ENCODE results near the gene CYP11A1.

The CYP11A1 gene

GRCh38 chr15:74343797-74344127 is 23.7 kb downstream of the CYP11A1 start:
- H4K20me1 ChIP-seq (ENCODE audit: insufficient read depth, low read length): no peaks in the 10 kb centered on the region
- no peak overlapping the region for H3K4me2 ChIP-seq (ENCODE audit: low read depth, low read length)
- no peak for DNase-seq
- H3K27me3 ChIP-seq (replicated peaks; ENCODE audit: insufficient read depth, low read length): peaks cover 30% of the 10 kb centered on the region
- no peaks in the 10 kb centered on the region for H3K79me2 ChIP-seq (ENCODE audit: low read length)
- no peak overlapping the region for H2AFZ ChIP-seq (ENCODE audit: low read length)
- H3K4me1 ChIP-seq (ENCODE audit: low read length): no peaks in the 10 kb centered on the region
- no peak for TF ChIP-seq EZH2 (optimal IDR thresholded peaks at IDR 0.05; ENCODE audit: low read depth, low read length)
- no peaks in the 10 kb centered on the region for H3K9me3 ChIP-seq (replicated peaks; ENCODE audit: insufficient read depth, low read length)
- H3F3A ChIP-seq (ENCODE audit: insufficient read depth, low read length): no peaks in the 10 kb centered on the region
- no peak overlapping the region for H3K27ac ChIP-seq (ENCODE audit: low read length)
- H3K36me3 ChIP-seq (replicated peaks; ENCODE audit: insufficient read depth, low read length): no peaks in the 10 kb centered on the region
- no peak overlapping the region for H3K9ac ChIP-seq (ENCODE audit: low read length)
- no peaks in the 10 kb centered on the region for H3K9me2 ChIP-seq (replicated peaks; ENCODE audit: insufficient read depth, low read length)
- no peak overlapping the region for H3K4me3 ChIP-seq (ENCODE audit: low read length)

DNA sequence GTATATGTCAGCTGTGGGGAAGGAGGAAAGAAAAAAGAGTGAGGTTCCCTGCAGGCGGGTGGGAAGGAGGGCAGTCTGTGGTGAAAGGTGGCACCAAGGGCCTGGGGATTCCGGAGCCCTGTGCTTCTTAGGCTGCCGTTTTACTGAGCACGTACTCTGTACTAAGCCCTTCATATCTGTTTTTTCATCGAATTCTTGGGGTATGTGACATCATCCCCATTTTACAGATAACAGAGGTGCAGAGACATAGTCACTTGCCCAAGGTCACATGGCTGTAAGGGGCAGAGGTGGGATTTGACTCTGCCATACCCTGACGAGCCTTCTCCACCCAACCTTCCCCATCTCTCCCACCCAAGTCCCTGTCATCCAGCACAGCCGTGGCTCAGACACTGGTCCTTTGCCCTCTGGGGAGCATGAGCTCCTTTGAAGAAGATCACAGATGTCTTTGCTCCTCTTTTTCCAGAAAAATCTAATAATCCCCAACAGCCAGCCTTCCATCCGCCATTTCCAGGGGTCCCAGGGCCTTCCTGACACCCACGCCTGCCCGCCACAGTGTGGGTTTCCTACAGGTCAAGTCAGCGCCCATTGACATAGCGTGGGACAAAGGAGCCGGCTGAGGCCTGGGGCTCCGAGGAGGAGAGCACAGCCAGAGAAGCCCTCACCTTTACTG is 24.2 kb downstream of the CYP11A1 start:
- Histone ChIP-seq H3K9me2 (replicated peaks; ENCODE audit: insufficient read depth, low read length) (no peaks in the 10 kb centered on the region), H4K20me1 (ENCODE audit: insufficient read depth, low read length) (no peaks in the 10 kb centered on the region), H3K36me3 (replicated peaks; ENCODE audit: insufficient read depth, low read length) (no peaks in the 10 kb centered on the region), H3K9ac (ENCODE audit: low read length) (no peak overlapping the region), H3K4me1 (ENCODE audit: low read length) (no peaks in the 10 kb centered on the region), H3K4me3 (ENCODE audit: low read length) (no peak overlapping the region), H2AFZ (ENCODE audit: low read length) (no peak overlapping the region), H3K4me2 (ENCODE audit: low read depth, low read length) (no peak overlapping the region), H3K79me2 (ENCODE audit: low read length) (no peaks in the 10 kb centered on the region), H3K9me3 (replicated peaks; ENCODE audit: insufficient read depth, low read length) (no peaks in the 10 kb centered on the region), H3K27me3 (replicated peaks; ENCODE audit: insufficient read depth, low read length) (peaks cover 30% of the 10 kb centered on the region), H3K27ac (ENCODE audit: low read length) (no peak overlapping the region), H3F3A (ENCODE audit: insufficient read depth, low read length) (no peaks in the 10 kb centered on the region)
- TF ChIP-seq EZH2phosphoT487 (IDR thresholded peaks at IDR 0.05; ENCODE audit: low read length) (no peak), EZH2 (optimal IDR thresholded peaks at IDR 0.05; ENCODE audit: low read depth, low read length) (no peak)
- TF ChIP-seq, protein P1, sequence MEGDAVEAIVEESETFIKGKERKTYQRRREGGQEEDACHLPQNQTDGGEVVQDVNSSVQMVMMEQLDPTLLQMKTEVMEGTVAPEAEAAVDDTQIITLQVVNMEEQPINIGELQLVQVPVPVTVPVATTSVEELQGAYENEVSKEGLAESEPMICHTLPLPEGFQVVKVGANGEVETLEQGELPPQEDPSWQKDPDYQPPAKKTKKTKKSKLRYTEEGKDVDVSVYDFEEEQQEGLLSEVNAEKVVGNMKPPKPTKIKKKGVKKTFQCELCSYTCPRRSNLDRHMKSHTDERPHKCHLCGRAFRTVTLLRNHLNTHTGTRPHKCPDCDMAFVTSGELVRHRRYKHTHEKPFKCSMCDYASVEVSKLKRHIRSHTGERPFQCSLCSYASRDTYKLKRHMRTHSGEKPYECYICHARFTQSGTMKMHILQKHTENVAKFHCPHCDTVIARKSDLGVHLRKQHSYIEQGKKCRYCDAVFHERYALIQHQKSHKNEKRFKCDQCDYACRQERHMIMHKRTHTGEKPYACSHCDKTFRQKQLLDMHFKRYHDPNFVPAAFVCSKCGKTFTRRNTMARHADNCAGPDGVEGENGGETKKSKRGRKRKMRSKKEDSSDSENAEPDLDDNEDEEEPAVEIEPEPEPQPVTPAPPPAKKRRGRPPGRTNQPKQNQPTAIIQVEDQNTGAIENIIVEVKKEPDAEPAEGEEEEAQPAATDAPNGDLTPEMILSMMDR (IDR thresholded peaks at IDR 0.05; ENCODE audit: low read length): no peak
- no peak for DNase-seq

DNA sequence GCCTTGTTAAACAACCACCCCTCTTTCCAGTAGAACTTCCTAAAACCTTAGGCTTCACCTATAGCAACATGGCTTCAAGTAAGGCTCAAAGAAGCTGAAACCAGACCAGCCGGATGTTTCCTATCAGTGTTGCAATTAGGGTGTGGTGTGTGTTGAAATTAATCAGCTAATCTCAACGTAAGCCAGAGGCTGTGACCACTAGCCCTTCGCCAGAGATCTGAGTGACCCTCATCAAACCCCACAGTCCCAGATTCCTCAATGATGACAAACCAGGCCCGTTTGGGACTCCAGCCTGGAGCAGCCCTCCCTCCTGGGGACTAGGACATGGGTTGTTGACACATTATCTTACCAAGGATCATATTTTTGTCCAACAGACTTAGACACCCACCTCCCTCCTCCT is 27.3 kb downstream of the CYP11A1 start:
- no peaks in the 10 kb centered on the region for H4K20me1 ChIP-seq (ENCODE audit: insufficient read depth, low read length)
- no peaks in the 10 kb centered on the region for H3K4me1 ChIP-seq (ENCODE audit: low read length)
- no peak for TF ChIP-seq EZH2 (optimal IDR thresholded peaks at IDR 0.05; ENCODE audit: low read depth, low read length)
- TF ChIP-seq, protein P1 (IDR thresholded peaks at IDR 0.05; ENCODE audit: low read length): no peak
- no peak for TF ChIP-seq EZH2phosphoT487 (IDR thresholded peaks at IDR 0.05; ENCODE audit: low read length)
- DNase-seq: no peak
- H3K27me3 ChIP-seq (replicated peaks; ENCODE audit: insufficient read depth, low read length): peaks cover 47% of the 10 kb centered on the region
- no peak overlapping the region for H3K4me3 ChIP-seq (ENCODE audit: low read length)
- H3K36me3 ChIP-seq (replicated peaks; ENCODE audit: insufficient read depth, low read length): no peaks in the 10 kb centered on the region
- H2AFZ ChIP-seq (ENCODE audit: low read length): no peak overlapping the region
- H3K4me2 ChIP-seq (ENCODE audit: low read depth, low read length): no peak overlapping the region
- no peaks in the 10 kb centered on the region for H3K79me2 ChIP-seq (ENCODE audit: low read length)
- H3K9ac ChIP-seq (ENCODE audit: low read length): no peak overlapping the region
- H3F3A ChIP-seq (ENCODE audit: insufficient read depth, low read length): no peaks in the 10 kb centered on the region
- H3K9me3 ChIP-seq (replicated peaks; ENCODE audit: insufficient read depth, low read length): no peaks in the 10 kb centered on the region
- no peak overlapping the region for H3K27ac ChIP-seq (ENCODE audit: low read length)
- H3K9me2 ChIP-seq (replicated peaks; ENCODE audit: insufficient read depth, low read length): no peaks in the 10 kb centered on the region

DNA sequence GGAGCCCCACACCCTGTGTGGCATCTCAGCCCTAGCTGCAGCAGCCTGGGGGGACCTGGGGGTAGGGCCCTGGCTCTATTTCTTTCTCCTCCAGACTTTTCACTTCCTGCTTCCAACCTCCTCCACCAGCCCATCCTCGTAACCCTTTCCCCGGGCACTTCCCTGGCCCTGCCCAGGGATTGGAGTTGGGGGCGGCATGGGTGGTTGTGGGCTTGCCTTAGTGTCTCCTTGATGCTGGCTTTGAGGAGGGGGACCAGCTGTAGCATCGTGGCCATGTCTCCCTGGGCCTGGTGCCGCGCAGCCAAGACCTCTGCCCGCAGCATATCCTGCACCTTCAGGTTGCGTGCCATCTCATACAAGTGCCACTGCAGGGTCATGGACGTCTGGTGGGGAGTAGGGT is 28.1 kb downstream of the CYP11A1 start:
- Histone ChIP-seq H3K9ac (ENCODE audit: low read length) (no peak overlapping the region), H3K79me2 (ENCODE audit: low read length) (no peaks in the 10 kb centered on the region), H3F3A (ENCODE audit: insufficient read depth, low read length) (no peaks in the 10 kb centered on the region), H3K4me2 (ENCODE audit: low read depth, low read length) (no peak overlapping the region), H3K9me2 (replicated peaks; ENCODE audit: insufficient read depth, low read length) (no peaks in the 10 kb centered on the region), H3K27me3 (replicated peaks; ENCODE audit: insufficient read depth, low read length) (peaks cover 47% of the 10 kb centered on the region), H3K9me3 (replicated peaks; ENCODE audit: insufficient read depth, low read length) (no peaks in the 10 kb centered on the region), H3K4me1 (ENCODE audit: low read length) (no peaks in the 10 kb centered on the region), H2AFZ (ENCODE audit: low read length) (no peak overlapping the region), H3K36me3 (replicated peaks; ENCODE audit: insufficient read depth, low read length) (no peaks in the 10 kb centered on the region), H3K4me3 (ENCODE audit: low read length) (no peak overlapping the region), H3K27ac (ENCODE audit: low read length) (no peak overlapping the region), H4K20me1 (ENCODE audit: insufficient read depth, low read length) (no peaks in the 10 kb centered on the region)
- TF ChIP-seq EZH2 (optimal IDR thresholded peaks at IDR 0.05; ENCODE audit: low read depth, low read length): no peak
- TF ChIP-seq, protein P1 (IDR thresholded peaks at IDR 0.05; ENCODE audit: low read length): no peak
- no peak for TF ChIP-seq EZH2phosphoT487 (IDR thresholded peaks at IDR 0.05; ENCODE audit: low read length)
- DNase-seq: no peak

Data from MM.1S (cell line).